Stimulated activated naive CD8-positive, alpha-beta T cell treated with anti-CD3 and anti-CD28 coated beads, Interleukin-15, Interleukin-2, amounts not matched to agents 100 ng/mL and 50 ng/mL, for 24 hours (primary cell): ENCODE measurements around the gene SCAF11.

Experiments used
- H3K27ac Mint-ChIP-seq: one replicate; pipeline ENCODE4 v1.8.0; 2021; ENCODE audit warnings: mild to moderate bottlenecking, mixed read lengths
- H3K27me3 Mint-ChIP-seq: one replicate; pipeline ENCODE4 v1.8.0; 2021; ENCODE audit warnings: mixed read lengths
- H3K36me3 Mint-ChIP-seq: one replicate; pipeline ENCODE4 v1.8.0; 2021; ENCODE audit warnings: low read depth, mixed read lengths
- H3K4me1 Mint-ChIP-seq: one replicate; pipeline ENCODE4 v1.8.0; 2021; ENCODE audit warnings: low read depth, mixed read lengths
- H3K4me3 Mint-ChIP-seq: one replicate; pipeline ENCODE4 v1.8.0; 2021; ENCODE audit warnings: mild to moderate bottlenecking, mixed read lengths
- H3K9me3 Mint-ChIP-seq: one replicate; pipeline ENCODE4 v1.8.0; 2021; ENCODE audit warnings: mixed read lengths

Gene SCAF11

DNA sequence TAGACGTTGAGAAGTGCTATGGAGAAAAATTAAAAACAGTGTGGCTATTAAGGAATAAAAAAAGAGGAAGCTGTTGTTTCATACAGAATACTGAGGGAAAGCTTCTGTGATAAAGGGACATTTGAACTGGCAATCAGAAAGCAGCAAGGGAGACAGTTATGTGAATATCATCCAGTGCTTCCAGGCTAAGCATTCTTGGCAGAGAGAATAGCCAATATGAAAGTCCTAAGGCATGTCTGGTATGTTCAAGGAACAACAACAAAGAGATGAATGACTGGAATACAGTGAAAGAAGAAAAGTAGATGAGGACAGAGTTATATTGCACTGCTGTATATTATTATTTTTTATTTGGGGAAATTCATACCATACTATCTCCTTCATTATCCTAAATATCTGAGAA is 23.9 kb downstream of the SCAF11 start:
- no peak overlapping the region for H3K27ac Mint-ChIP-seq
- H3K4me1 Mint-ChIP-seq, result peaks cover 55% of the 10 kb centered on the region
- peaks cover 58% of the 10 kb centered on the region for H3K36me3 Mint-ChIP-seq
- no peak overlapping the region for H3K4me3 Mint-ChIP-seq
- H3K9me3 Mint-ChIP-seq, result peaks cover 11% of the 10 kb centered on the region
- H3K27me3 Mint-ChIP-seq, result no peaks in the 10 kb centered on the region

DNA sequence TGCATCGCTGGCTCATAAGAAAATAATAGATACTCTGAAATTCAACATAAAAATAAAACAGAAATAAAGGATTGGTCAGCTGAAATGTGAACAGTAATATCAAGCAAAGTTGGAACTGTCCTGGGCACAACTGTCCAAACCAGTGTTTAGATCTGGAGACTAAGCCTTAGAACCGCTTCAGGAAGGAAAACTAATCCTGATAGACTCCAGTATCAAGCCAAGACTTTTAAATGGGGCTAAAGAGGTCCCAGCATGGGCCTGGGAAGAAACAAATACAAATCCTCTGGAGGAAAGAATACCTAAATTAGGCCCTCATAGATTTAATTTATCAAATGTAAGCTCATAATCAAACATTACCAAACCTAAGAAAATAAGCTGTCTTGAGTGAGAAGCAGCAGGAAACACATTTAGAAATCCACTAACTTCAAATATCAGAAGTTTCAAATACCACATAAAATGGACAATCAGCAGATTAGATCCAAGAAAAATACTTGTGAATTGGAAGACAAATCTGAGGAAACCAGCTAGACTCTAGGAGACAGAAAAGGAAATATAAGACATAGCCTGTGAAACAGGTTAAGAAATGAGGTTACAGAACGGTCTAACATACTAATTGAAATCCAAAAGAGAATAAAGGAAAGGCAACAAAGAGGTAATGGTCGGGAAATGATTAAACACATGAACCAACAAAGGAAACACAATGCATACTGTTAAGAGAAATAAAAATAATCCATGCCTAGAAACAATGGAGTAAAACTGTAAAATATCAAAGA is 27.6 kb downstream of the SCAF11 start:
- Mint-ChIP-seq H3K27ac (peak overlapping the region; percentile 14), H3K27me3 (no peaks in the 10 kb centered on the region), H3K36me3 (peaks cover 56% of the 10 kb centered on the region), H3K9me3 (peaks cover 11% of the 10 kb centered on the region), H3K4me3 (no peak overlapping the region), H3K4me1 (peaks cover 37% of the 10 kb centered on the region)

DNA sequence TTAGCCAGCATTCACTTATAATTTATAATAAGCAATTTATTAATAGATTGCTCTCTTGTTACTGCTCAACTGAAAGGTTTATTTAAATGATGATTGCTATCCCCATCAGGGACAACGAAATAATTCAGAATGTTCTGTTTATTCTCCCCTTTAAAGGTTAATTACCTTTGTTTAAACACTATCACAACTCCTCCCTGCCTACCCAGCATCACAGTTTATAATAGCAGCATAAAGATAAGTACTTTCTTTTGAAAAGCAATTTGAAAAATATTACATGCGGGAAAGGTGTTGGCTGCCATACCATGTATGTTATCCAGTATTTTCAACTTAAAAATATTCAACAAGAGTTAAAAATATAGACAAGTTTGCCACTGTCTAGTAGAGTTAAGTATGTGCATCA is 30.6 kb downstream of the SCAF11 start:
- Mint-ChIP-seq H3K4me3 (no peak overlapping the region), H3K4me1 (peaks cover 11% of the 10 kb centered on the region), H3K27me3 (no peaks in the 10 kb centered on the region), H3K36me3 (peaks cover 59% of the 10 kb centered on the region), H3K9me3 (peaks cover 11% of the 10 kb centered on the region), H3K27ac (no peak overlapping the region)

DNA sequence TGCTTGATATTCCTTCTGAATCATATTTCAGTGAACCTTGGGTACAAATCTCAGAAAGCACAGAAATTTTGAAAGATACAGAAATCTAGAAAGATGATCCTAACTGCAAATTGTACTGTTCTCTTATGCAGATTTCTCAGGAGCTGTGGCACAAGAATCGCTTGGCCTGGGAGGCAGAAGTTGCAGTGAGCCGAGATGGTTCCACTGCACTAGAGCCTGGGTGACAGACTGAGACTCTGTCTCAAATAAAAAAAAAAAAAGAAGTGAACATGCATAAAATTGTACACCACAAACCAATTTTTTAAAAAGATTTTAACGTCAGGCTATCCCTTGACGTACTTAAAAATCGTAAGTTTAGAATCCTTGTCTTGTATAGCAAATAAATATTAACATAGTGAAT is 31.3 kb downstream of the SCAF11 start:
- Mint-ChIP-seq H3K9me3 (peaks cover 11% of the 10 kb centered on the region), H3K27me3 (no peaks in the 10 kb centered on the region), H3K27ac (no peak overlapping the region), H3K4me3 (no peak overlapping the region), H3K4me1 (peaks cover 10% of the 10 kb centered on the region), H3K36me3 (peaks cover 52% of the 10 kb centered on the region)

DNA sequence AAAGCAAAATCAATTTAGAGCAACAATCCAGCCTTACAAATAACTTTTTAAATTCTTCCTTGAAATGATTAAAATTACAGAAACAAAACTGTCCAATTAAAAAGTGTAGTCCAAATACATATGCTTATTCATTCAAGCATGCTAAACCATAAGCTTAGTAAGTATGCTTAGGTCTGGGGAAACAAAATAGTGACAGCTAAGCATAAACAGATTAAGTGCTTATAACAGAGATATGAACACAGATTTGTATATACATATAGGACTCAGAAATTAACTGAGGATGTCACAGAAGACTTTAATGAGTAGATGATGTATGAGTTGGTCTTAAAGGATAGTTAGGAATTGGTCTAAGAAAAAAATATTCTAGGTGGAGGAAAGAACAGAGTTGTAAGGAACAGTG is 41.8 kb downstream of the SCAF11 start:
- H3K36me3 Mint-ChIP-seq, result peaks cover 69% of the 10 kb centered on the region
- no peaks in the 10 kb centered on the region for H3K4me1 Mint-ChIP-seq
- no peak overlapping the region for H3K4me3 Mint-ChIP-seq
- H3K27me3 Mint-ChIP-seq, result no peaks in the 10 kb centered on the region
- H3K27ac Mint-ChIP-seq, result no peak overlapping the region
- H3K9me3 Mint-ChIP-seq, result no peaks in the 10 kb centered on the region

DNA sequence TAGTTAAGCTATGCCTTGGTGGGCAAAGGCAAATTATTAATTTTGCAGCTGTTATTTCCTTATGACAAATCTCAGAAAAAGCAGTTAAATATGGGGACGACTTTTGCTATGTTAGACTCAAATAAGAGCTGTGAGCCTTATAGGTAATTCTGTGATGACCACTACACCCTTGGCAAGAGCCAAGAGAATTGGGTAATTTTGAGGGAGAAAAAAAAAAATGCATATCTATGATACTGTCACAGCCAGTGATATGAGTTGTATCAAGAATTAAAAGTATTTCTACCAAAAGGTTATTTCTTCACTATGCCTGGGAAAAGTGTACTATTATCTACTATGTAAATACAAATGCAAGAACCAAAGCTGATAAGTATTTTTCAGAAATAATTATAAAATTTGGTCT is 43.9 kb downstream of the SCAF11 start:
- no peak overlapping the region for H3K4me3 Mint-ChIP-seq
- H3K27me3 Mint-ChIP-seq, result no peaks in the 10 kb centered on the region
- no peak overlapping the region for H3K27ac Mint-ChIP-seq
- H3K4me1 Mint-ChIP-seq, result no peaks in the 10 kb centered on the region
- H3K9me3 Mint-ChIP-seq, result no peaks in the 10 kb centered on the region
- peaks cover 78% of the 10 kb centered on the region for H3K36me3 Mint-ChIP-seq

DNA sequence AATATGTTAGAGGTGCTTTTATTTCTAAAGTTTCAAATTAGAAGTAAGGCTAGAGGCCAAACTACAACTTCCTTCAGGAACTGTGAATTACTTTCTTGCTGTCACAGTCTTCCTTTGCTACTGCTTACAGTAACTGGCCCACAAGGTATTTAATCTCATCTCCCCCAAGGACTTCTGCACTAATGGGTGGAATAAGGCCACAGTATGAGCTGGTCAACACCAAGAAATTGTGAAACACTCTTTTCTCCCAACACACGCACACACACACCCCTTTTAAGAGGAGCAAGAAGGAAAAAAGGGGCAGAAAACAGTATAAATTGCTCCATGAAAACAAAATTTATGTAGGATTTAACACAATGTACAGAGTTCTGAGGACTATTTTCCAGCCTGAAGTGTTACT is 45.6 kb downstream of the SCAF11 start:
- no peaks in the 10 kb centered on the region for H3K4me1 Mint-ChIP-seq
- no peak overlapping the region for H3K4me3 Mint-ChIP-seq
- H3K9me3 Mint-ChIP-seq, result no peaks in the 10 kb centered on the region
- no peak overlapping the region for H3K27ac Mint-ChIP-seq
- no peaks in the 10 kb centered on the region for H3K27me3 Mint-ChIP-seq
- peaks cover 82% of the 10 kb centered on the region for H3K36me3 Mint-ChIP-seq

DNA sequence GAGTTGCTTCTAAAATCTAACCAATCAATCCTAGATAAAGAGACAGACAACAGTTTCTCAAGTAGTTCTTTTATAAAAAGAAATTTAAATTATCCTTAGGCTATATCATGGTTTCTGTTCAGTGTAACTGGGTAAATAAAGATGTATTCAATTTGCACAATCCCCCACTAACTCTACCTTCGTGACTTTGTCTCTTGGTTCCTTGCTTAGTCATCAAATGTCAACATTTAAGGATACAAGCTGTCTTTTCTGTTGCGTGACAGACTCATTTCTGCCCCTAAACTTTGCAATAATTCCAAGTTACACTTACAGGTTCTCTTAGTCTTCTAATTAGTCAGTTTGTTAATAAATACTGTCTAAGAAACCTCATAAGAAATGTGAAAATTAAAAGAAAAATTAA is 50.6 kb downstream of the SCAF11 start:
- no peaks in the 10 kb centered on the region for H3K9me3 Mint-ChIP-seq
- no peak overlapping the region for H3K27ac Mint-ChIP-seq
- H3K4me3 Mint-ChIP-seq, result no peak overlapping the region
- peaks cover 62% of the 10 kb centered on the region for H3K36me3 Mint-ChIP-seq
- H3K27me3 Mint-ChIP-seq, result no peaks in the 10 kb centered on the region
- no peaks in the 10 kb centered on the region for H3K4me1 Mint-ChIP-seq

DNA sequence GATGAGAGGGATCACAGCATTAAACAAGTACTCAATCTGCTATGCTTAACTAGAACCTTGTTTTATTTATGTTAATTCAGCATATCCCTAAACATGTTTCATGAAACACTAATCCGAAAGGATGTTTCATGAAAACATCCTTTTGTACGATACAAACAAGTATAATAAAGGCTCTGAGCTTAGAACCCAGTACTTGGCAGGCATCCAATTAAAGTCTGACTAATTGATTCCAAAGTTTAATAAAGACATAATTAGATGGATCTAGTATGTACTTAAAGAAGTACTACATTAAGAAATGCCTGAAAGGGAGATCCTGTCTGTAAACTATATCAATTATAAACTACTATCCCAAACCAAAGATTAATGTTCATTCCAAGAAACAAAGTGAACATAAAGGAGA is 51.8 kb downstream of the SCAF11 start:
- Mint-ChIP-seq H3K27ac (no peak overlapping the region), H3K4me3 (no peak overlapping the region), H3K36me3 (peaks cover 56% of the 10 kb centered on the region), H3K4me1 (no peaks in the 10 kb centered on the region), H3K9me3 (no peaks in the 10 kb centered on the region), H3K27me3 (no peaks in the 10 kb centered on the region)

DNA sequence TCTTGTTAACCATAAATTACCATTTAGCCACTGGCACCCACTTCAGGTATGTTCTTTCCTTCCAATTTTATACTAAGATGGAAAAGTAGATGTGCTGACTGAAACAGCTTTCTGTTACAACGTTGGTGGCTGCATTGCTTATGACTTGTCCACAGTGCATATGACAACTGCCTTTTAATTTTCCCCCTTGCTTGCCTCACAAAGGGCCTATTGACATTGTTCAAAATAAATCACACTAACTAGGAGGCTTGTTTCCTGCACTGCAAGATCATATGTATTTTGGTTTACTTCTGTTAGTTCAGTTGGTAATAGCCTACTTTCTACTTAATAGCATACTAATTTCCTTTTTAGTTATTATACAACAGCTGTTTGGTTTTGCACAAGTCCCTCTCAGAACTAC is 55.4 kb downstream of the SCAF11 start:
- Mint-ChIP-seq H3K4me1 (no peaks in the 10 kb centered on the region), H3K27me3 (no peaks in the 10 kb centered on the region), H3K27ac (no peak overlapping the region), H3K4me3 (no peak overlapping the region), H3K36me3 (peaks cover 45% of the 10 kb centered on the region), H3K9me3 (no peaks in the 10 kb centered on the region)

DNA sequence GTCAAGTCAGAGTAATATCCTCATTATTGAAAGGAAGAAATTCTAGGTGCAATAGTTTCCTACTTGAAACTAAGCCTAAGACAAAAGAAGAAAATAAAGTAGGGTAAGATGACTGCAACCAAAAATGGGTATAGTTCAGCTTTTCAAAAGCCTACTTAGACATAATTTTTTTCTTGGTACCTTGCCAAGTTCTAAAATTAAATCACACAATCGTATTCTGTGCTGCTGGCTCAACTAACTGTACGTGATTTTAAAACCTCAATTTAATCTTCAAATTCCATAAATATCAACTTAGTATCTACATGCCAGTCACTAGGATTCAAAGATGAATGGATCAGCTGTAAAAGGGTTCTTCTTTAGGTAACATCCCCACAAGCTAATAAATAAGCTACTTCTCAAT is 56.9 kb downstream of the SCAF11 start:
- Mint-ChIP-seq H3K27ac (no peak overlapping the region), H3K36me3 (peaks cover 53% of the 10 kb centered on the region), H3K4me1 (no peaks in the 10 kb centered on the region), H3K9me3 (no peaks in the 10 kb centered on the region), H3K27me3 (no peaks in the 10 kb centered on the region), H3K4me3 (no peak overlapping the region)

DNA sequence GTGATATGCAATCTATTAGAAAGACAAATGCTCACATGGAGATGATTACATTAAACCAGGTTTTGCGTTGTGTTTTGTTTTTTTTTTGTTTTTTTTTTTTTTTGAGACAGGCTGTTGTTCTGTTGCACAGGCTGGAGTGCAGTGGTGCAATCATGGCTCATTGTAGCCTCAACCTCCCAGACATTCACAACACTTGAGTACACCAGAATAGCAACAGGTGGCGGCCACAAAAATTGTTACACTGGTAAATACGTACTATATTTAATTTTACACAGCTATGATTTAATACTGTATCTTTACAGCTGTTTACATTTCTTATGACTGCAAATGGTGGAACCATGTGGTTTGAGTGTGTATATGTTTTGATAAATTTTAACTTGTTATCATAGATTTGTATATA is 60.0 kb downstream of the SCAF11 start:
- Mint-ChIP-seq H3K4me3 (no peak overlapping the region), H3K4me1 (no peaks in the 10 kb centered on the region), H3K27me3 (no peaks in the 10 kb centered on the region), H3K36me3 (peaks cover 63% of the 10 kb centered on the region), H3K27ac (no peak overlapping the region), H3K9me3 (no peaks in the 10 kb centered on the region)

DNA sequence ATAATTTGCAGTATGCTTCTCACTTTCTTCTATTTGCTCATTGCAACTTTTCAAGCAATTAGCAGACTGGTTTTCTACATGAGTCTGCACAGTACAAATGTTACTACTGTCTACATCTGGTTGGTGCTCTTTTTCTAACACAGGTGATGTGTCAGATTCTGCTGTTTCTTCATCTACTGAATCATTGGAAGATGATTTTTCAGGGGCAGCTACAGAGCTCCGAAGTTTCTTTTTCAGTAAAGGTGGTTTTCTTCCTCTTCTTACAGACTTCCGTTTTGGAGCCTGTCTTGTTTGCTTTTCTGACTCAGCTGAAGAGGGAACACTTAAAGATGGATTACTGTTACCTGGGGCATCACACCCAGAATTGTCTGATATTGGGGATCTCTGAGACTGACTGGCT is 62.1 kb downstream of the SCAF11 start:
- Mint-ChIP-seq H3K4me3 (no peak overlapping the region), H3K9me3 (no peaks in the 10 kb centered on the region), H3K27ac (no peak overlapping the region), H3K4me1 (no peaks in the 10 kb centered on the region), H3K27me3 (no peaks in the 10 kb centered on the region), H3K36me3 (peaks cover 71% of the 10 kb centered on the region)

DNA sequence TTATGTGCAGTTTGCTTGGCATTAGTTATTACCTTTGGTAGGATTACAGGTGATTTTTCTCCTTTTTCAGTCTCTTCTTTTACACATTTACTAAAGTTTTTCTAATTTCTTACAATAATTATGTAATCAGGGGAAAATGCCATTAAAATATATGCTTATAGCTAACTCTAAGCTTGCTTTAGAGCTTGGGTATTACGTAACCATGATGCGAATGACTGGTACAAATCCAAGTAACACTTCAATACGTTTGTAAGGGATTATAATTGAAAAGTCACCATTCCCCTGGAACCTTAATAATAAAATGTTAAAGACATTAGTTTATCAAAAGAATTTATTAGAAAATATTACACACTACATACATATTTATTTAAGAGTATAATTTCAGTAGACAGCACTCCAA is 71.6 kb downstream of the SCAF11 start:
- Mint-ChIP-seq H3K27me3 (no peaks in the 10 kb centered on the region), H3K9me3 (no peaks in the 10 kb centered on the region), H3K4me1 (no peaks in the 10 kb centered on the region), H3K27ac (no peak overlapping the region), H3K4me3 (no peak overlapping the region), H3K36me3 (peaks cover 42% of the 10 kb centered on the region)

DNA sequence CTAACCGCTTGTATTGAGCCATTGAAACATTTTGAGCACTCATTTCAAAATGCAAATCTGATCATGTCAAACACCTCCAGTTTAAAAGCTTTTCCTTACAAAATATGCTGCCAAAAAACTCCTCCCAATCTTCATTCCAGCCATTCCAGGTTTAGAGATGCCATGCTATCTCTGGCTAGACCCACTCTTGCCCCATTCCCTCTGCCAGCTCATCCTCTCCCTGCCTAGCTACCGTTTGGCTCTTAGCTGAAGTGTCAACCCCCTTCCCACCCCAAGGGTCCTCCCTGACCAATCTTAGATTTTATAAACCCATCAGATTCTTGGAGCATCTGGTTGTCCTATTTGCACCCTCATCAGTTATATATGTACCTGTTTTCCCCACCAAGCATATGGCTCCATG is 75.0 kb downstream of the SCAF11 start:
- H3K4me1 Mint-ChIP-seq, result no peaks in the 10 kb centered on the region
- H3K4me3 Mint-ChIP-seq, result no peak overlapping the region
- H3K27me3 Mint-ChIP-seq, result no peaks in the 10 kb centered on the region
- no peak overlapping the region for H3K27ac Mint-ChIP-seq
- H3K36me3 Mint-ChIP-seq, result peaks cover 19% of the 10 kb centered on the region
- H3K9me3 Mint-ChIP-seq, result no peaks in the 10 kb centered on the region

DNA sequence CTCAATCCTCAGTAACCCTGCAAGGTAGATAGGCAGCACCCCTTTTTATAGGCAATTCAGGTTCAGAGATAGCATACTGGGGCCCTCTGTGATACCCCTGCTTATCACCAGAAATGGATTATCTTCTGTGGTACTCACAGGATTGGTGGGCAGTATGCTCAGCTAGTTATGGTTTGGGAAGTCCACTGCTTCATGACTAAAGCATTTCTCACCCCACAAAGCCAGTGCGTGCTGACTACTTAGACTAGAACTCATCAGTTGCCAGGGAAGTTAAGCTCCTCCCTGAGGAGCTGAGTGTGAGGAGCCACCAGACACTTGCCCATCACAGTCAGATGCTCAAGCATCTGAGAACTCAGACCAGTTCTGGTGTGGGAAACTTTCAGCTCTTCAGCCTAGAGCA is 76.3 kb downstream of the SCAF11 start:
- peaks cover 8% of the 10 kb centered on the region for H3K36me3 Mint-ChIP-seq
- H3K27ac Mint-ChIP-seq, result no peak overlapping the region
- H3K4me1 Mint-ChIP-seq, result no peaks in the 10 kb centered on the region
- no peaks in the 10 kb centered on the region for H3K27me3 Mint-ChIP-seq
- H3K9me3 Mint-ChIP-seq, result no peaks in the 10 kb centered on the region
- no peak overlapping the region for H3K4me3 Mint-ChIP-seq
